Fibroblast of peridontal ligament (primary cell): Measurements from ENCODE around the gene CATSPERZ.
"Not testable (repeated sequence)": the region's sequence is repeated elsewhere in the genome, so short reads cannot be mapped to it uniquely, and the experiment has no call there.

Source experiments
- DNase-seq: peaks from one replicate; pipeline ENCODE4 v3.0.0-alpha.2; 2010; ENCODE audit errors: extremely low read depth

CATSPERZ gene

DNA sequence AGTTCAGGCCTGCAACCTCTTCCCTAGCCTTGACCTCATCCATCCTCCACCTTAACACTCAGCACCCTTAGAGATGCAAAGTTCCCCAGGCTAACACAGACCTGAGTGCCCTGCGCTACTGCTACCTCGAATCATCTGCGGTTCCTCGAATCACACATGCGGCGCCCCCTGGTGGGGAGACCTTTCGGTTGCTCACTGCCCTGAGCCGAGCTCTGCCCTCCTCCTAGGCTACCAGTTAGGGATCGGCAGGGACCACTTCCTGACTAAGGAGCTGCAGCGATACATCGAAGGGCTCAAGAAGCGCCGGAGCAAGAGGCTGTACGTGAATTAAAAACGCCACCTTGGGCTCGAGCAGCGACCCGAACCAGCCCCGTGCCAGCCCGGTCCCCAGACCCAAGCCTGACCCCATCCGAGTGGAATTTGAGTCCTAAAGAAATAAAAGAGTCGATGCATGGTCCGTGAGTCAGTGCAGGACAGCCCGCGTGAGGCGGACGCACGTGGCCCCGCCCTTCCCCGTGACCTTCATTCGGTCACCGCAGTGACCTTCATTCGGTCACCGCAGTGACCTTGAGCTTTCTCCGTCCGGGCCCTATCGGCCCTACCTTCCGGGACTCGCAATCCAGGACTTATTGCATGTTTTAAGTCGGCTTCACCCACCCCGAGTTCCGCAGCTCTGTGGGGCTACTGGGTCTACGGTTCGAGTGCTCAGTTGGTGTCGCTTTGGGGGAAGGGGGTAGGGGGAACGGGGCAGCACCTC lies 4.3 kb downstream of the CATSPERZ start:
- DNase-seq, result peak; percentile 87

DNA sequence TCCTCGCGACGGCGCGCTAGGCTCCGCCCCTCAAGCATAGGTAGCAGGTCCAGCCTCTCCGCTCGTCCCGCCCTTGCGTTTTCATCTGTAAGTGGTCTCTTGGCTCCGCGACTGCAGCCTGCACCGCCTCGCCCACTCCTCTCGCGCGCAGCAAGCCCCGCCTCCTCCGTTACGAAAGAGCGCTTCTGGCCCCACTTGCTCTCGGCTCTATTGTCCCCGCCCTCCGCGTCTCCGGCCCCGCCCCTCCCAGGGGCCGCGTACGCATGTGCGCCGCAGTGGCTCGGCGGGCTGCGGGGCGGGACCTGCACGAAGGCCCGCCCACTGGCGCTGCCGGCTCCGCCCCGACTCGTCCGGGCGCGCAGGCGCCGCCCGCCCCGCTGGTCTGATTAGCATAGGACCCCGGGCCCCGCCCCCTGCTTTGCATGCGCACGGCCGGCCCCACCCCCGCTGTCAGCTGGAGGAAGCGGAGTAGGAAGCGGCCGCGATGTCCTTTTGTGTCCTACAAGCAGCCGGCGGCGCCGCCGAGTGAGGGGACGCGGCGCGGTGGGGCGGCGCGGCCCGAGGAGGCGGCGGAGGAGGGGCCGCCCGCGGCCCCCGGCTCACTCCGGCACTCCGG lies 5.0 kb downstream of the CATSPERZ start, which contains the start of gene ESRRA:
Gene ESRRA, plus strand, starts transcription at position 450 of the 616 bp plus-strand sequence. CDS start 1,656 bp downstream, outside the sequence.
- DNase-seq, result peak; percentile 93

DNA sequence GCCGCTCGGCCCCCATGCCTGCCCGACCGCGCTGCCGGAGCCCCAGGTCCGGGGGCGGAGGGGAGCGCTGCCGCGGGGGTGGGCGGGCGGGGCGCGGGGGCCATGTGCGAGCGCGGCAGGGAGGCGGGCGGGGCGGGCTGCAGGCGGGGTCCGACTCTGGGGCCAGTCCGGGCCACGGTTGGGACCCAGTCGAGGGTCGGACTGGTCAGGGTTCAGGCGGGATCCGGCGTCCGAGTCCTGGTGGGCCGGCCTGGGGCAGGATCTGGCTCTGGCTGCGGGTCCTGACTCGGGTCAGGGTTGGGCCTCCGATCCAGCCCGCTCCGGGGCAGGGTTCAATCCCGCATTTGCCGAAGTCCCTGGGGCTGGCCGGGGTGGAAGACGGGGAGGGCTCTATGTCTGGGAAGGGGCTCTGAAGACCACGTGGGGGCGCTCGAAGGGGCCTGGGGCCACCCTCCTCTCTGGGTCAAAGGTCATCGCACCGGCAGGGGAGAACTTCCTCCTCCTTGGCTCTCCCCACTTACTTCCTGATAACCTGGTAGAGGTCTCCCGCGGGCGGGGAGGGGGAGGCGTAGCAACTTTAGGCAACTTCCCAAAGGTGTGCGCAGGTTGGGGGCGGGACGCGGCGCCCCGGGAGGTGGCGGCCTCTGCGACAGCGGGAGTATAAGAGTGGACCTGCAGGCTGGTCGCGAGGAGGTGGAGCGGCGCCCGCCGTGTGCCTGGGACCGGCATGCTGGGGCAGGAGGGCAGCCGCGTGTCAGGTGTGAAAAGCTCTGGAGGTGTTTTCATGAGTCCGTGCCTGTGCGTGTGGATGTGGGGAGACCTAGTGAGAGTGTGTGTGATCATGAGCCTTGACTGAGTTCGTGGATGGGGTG lies 5.8 kb downstream of the CATSPERZ start:
- peak; percentile 16 for DNase-seq

DNA sequence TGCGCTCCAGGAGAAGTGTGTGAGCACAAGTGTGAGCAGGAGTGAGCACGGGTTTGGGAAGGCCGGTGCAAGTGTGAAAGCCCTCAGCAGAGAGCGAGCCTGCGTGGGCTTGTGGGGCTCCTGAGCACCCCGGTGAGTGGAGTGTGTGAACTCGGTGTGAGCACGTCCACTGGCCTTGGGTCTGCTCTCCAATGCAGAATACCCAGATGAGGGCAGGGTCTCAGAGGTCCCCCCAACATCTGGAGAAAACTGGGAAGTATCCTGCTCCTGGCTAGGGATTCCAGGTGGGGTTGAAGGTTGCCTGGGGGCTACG lies 6.4 kb downstream of the CATSPERZ start:
- DNase-seq, result no peak

DNA sequence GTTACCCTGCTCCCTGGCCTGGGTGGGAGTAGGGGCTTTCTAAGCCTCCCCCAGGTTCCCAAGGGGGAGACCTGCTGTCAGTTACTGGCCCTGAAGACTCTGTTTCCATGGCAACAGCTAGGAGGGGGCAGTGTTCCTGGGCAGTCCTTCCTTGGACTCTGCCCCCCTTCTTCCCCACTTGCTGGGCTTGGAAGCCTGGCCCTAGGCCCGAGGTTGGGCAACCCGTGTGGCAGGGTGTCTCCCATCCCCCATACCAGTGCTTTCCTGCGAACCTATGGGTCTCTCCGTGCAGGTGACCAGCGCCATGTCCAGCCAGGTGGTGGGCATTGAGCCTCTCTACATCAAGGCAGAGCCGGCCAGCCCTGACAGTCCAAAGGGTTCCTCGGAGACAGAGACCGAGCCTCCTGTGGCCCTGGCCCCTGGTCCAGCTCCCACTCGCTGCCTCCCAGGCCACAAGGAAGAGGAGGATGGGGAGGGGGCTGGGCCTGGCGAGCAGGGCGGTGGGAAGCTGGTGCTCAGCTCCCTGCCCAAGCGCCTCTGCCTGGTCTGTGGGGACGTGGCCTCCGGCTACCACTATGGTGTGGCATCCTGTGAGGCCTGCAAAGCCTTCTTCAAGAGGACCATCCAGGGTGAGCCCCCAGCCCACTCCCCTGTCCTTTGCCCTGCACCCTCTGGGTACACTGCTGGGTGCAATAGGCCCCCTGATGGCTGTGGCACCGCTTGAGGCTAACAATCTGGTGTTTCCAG lies 6.9 kb downstream of the CATSPERZ start:
- no peak for DNase-seq

DNA sequence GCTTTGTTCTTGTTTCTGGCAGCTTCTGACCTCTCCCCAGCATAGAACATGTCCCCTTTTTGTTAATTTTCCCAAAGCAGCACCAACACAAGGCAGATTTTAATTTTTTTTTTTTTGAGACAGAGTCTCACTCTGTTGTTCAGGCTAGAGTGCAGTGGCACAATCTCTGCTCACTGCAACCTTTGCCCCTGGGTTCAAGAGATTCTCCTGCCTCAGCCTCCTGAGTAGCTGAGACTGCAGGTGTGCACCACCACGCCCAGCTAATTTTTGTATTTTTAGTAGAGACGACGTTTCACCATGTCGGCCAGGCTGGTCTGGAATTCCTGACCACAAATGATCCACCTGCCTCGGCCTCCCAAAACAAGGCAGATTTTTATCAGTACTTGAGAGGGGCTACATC lies 7.6 kb downstream of the CATSPERZ start:
- DNase-seq, result not testable (repeated sequence)

DNA sequence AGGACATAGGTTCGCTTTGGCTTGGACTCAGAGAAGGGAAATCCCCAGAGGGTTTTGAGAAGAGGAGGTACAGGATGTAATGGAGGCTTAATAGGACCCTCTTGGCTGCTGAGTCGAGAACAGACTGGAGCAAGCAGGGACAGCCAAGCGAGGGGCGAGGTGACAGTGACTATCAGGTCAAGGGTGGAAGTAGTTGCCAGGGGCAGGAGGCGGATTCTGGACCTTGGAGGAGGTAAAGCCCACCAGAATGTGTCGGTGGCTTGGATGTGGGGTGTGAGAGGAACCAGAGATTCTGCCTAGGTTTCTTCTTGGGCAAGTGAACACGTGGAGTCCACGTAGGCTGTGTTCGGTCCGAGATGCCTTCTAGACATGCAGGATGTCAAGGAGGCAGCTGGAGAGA lies 12.8 kb downstream of the CATSPERZ start:
- no peak for DNase-seq

DNA sequence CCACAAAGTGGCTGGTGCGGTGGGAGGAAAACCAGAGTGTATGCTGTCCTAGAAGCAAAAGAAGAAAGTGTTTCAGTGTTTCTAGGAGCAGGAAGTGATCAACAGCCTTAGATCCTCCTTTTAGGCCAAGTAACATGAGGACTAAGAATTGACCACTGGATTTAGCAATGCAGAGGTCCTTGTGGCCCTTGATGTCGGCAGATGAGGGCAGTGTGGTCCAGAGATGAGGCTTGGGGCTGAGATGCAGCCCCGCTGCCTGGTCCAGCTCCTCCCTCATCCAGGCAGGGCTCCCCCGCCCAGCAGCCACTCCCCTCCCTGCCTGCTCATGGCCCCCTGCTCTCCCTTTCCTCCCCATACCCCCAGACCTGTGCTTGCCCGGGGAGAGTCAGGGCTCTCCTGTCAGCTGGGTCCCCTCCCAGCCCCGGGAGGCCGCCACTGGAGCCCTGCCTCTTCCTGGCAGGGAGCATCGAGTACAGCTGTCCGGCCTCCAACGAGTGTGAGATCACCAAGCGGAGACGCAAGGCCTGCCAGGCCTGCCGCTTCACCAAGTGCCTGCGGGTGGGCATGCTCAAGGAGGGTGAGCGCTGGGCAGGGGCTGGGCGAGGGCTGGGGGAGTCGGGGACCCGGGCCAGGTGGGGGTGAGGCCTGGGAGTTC lies 13.5 kb downstream of the CATSPERZ start:
- DNase-seq, result no peak

DNA sequence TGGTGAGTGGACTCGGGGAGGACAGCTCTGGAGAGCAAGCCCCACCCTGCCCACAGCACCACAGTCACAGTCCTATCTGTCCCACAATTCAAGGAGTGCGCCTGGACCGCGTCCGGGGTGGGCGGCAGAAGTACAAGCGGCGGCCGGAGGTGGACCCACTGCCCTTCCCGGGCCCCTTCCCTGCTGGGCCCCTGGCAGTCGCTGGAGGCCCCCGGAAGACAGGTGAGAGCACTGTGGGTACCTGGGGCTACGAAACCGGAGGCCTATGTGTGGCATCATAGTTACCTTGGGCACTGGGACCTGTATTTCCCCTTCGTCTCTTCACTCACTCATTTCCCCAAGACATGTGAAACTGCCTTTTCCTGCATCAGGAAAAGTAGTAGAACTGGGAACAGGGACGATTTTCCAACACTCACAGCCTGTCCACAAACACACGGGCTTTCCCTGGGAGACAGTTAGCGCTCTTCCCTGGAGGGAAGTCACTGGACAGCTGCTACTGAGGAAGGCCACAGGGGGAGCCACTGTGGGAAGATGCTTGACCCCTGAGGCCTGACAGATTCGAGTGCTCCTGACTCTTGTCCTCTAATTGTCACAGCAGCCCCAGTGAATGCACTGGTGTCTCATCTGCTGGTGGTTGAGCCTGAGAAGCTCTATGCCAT lies 14.1 kb downstream of the CATSPERZ start:
- DNase-seq, result no peak

DNA sequence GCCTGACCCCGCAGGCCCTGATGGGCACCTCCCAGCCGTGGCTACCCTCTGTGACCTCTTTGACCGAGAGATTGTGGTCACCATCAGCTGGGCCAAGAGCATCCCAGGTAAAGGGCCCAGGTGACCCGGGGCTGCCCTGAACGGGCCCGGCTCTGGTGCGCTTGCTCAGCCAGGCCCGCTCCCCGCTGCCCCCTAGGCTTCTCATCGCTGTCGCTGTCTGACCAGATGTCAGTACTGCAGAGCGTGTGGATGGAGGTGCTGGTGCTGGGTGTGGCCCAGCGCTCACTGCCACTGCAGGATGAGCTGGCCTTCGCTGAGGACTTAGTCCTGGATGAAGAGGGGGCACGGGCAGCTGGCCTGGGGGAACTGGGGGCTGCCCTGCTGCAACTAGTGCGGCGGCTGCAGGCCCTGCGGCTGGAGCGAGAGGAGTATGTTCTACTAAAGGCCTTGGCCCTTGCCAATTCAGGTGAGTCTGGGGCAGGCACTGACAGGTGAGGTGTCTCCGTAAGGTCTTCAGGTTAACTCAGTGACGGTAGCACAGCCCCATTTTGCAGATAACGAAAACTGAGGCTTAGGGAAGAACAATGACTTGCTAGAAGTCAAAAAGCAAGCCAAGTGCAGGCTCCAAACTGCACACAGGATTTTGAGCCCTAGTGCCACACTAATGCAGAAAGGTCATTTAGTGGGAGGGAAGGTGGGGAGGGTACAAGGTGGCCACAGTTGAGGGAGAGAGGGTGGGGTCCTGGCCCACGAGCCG lies 14.8 kb downstream of the CATSPERZ start:
- DNase-seq, result no peak

DNA sequence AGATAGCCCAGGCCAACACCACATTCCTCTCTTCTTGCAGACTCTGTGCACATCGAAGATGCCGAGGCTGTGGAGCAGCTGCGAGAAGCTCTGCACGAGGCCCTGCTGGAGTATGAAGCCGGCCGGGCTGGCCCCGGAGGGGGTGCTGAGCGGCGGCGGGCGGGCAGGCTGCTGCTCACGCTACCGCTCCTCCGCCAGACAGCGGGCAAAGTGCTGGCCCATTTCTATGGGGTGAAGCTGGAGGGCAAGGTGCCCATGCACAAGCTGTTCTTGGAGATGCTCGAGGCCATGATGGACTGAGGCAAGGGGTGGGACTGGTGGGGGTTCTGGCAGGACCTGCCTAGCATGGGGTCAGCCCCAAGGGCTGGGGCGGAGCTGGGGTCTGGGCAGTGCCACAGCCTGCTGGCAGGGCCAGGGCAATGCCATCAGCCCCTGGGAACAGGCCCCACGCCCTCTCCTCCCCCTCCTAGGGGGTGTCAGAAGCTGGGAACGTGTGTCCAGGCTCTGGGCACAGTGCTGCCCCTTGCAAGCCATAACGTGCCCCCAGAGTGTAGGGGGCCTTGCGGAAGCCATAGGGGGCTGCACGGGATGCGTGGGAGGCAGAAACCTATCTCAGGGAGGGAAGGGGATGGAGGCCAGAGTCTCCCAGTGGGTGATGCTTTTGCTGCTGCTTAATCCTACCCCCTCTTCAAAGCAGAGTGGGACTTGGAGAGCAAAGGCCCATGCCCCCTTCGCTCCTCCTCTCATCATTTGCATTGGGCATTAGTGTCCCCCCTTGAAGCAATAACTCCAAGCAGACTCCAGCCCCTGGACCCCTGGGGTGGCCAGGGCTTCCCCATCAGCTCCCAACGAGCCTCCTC lies 15.7 kb downstream of the CATSPERZ start:
- not testable (repeated sequence) for DNase-seq

DNA sequence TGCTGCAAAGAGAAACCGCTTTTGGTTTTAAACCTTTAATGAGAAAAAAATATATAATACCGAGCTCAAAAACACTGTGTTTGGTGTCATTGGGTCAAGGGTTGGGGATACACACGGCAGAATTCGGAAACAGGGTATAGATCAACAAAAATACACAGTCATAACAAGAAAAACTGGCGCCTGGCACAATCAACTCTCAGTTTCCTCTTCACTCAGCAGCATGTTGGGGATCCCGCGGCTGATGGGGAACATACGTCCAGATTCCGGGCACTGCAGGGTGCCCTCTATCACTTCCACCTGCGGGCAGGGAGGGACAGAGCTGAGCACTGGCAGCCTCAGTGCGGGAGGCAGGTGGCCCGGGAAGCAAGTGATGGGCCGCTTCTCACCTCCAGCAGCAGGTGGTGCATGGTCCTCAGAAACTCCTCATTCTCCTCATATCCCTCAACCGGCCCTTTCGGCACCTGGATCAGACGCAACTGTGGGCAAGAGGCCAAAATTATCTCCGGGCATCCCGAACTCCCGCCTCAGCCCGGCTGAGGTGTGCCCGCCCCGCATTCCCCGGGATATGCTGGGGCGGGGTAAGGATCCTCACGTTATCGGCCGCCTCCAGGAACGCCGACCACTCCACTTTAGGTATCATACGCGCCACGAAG lies 16.6 kb downstream of the CATSPERZ start:
- no peak for DNase-seq

DNA sequence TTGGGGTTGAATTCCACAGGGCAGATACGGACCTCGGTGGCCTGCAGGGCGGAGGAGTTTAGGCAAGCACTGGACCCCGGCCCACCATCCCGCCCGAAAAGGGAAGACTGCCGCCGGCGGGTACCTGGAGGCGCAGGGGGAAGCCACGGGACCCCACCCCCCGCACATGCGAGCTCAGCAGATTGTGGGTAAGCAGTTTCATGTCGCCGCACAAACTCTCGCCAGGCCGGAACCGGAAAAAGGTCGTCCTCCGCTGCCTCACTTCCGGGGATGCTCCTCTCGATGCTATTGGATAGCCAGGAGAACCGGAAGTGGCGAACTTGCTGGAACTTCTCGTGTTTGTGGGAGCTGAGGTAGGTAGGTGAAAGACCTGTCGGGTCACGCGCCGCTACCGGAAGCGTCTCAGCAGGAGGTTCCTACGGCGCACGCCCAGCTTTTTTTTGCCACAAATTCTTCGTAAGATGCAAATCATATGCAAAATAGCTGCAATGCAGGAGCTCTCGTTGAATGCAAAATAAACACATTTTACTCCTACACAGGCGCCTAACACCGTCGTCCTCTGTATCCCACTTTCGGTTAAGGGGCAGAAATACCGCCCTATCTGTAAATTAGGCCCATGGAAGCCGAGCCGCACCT lies 17.3 kb downstream of the CATSPERZ start, which contains the start of gene TRMT112:
Gene TRMT112, minus strand, starts transcription at position 235 of the 636 bp plus-strand sequence. Its CDS starts 33 bp downstream, at position 202.
- peak; percentile 92 for DNase-seq

DNA sequence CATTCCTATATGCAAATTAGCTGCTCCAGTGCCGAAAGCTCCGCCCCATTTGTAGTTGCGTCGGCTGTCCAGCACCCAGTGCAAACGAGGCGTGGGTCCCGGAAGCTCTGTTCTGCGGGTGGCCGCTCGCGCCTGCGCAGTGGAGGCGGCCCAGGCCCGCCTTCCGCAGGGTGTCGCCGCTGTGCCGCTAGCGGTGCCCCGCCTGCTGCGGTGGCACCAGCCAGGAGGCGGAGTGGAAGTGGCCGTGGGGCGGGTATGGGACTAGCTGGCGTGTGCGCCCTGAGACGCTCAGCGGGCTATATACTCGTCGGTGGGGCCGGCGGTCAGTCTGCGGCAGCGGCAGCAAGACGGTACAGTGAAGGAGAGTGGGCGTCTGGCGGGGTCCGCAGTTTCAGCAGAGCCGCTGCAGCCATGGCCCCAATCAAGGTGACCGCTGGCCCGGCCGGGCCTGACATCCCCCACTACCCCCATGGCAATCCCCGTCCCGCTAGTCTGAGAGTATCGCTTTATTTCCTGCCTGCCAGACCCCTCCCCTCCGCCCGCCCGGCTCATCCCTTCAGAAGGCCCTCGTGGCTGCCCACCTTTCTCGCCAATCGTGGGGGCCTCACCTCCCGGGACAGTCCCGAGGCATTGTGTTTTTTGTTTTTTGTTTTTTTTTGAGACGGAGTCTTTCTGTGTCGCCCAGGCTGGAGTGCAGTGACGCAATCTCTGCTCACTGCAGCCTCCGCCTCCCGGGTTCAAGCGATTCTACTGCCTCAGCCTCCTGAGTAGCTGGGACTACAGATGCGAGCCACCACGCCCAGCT lies 18.0 kb downstream of the CATSPERZ start, which contains the start of gene PRDX5:
Gene PRDX5, plus strand, starts transcription at position 161 of the 805 bp plus-strand sequence. Its CDS starts 95 bp downstream, at position 256.
- DNase-seq, result peak; percentile 94

DNA sequence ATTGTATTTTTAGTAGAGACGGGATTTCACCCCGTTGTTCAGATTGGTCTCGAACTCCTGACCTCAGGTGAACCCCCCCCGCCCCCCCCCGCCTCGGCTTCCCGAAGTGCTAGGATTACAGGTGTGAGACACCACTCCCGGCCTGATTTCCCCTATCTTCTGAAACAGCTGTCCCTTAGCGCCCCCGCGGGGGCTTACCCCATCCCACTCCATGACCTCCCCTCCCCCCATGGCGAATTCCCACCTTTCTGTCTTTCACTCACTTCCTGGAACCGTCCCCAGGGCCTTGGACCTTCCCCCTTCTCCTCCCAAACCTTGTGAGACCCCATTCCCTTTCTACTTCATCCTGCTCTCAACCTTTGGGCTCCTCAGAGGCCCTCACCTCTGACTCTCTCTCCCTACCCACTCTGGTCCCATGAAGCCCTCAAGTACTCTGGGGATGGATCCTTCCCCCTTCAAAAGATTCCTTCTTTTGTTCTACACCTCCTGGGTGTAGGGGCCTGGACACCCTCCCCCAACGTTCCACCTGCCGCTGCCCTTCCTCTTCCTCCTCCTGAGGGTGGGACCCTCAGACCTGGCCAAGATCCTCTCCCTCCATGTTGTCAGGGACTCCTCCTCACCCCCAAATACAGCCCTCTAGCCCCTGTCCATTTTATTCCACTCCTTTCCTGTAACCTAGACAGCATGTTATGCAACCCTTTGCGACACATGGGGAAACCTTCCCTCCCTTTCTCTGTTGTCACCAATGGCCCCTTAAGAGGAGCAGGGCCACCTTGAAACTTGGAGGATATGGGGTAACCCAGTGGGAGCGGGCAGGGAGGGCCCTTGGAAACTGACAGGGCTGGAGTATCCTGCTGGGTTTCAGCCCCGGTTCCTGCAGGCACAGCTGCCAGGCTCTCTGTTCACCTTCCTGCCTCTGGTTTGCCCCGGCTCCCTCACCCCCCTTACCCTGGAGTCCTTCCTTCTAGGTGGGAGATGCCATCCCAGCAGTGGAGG lies 18.9 kb downstream of the CATSPERZ start:
- no peak for DNase-seq

DNA sequence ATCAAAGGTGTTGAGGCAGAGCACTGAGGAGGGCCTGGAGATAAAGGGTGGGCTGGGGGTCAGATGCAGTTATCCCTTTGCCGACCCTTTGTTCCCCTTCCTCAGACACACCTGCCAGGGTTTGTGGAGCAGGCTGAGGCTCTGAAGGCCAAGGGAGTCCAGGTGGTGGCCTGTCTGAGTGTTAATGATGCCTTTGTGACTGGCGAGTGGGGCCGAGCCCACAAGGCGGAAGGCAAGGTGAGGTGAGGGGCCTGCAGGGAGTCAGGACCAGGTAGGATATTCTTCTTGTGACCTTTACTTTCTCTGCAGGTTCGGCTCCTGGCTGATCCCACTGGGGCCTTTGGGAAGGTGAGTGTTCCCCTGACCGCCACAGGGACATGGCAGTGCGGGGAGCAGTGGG lies 20.4 kb downstream of the CATSPERZ start:
- DNase-seq, result no peak
